Keratinocyte (primary cell): ENCODE measurements around the gene CNTNAP2. TPM values are rescaled to one million over a fixed set of nuclear protein-coding genes. Genes with fewer than 3 reads are reported as not detected.

ENCODE experiments used
- DNase-seq: peaks from one replicate; pipeline ENCODE4 v3.0.0-alpha.2; 2011; ENCODE audit warnings: low read depth, missing footprints, low spot score
- FAIRE-seq: peaks from 2 replicates; lab custom pipeline; 2011; peaks lifted over from hg19 to GRCh38; lab: Jason Lieb, UNC
- H2AFZ ChIP-seq: 2 replicates; pipeline ENCODE4 v1.6.0; 2012; ENCODE audit warnings: low read length, control low read depth, inconsistent platforms; ENCODE audit not compliant: control insufficient read depth
- H3K27ac ChIP-seq: 2 replicates; pipeline ENCODE4 v1.5.1; 2011; ENCODE audit warnings: low read length; ENCODE audit not compliant: control insufficient read depth, insufficient read depth
- H3K27me3 ChIP-seq: 3 replicates; pipeline ENCODE4 v1.6.0; 2011; ENCODE audit warnings: low read length; ENCODE audit not compliant: control insufficient read depth, insufficient read depth; ENCODE audit errors: extremely low read depth
- H3K36me3 ChIP-seq, 2 experiments: 2 replicates in 1 of 2; 3 replicates in 1 of 2; pipeline ENCODE4 v1.5.1; 2011; ENCODE audit warnings: low read length in 2 of 2, mild to moderate bottlenecking in 1 of 2; ENCODE audit not compliant: control insufficient read depth in 2 of 2, insufficient read depth in 2 of 2; ENCODE audit errors: extremely low read depth in 1 of 2
- H3K4me1 ChIP-seq: 3 replicates; pipeline ENCODE4 v1.5.1; 2011; ENCODE audit warnings: low read length; ENCODE audit not compliant: control insufficient read depth, insufficient read depth; ENCODE audit errors: extremely low read depth
- H3K4me2 ChIP-seq: 3 replicates; pipeline ENCODE4 v1.6.0; 2011; ENCODE audit warnings: low read depth, low read length; ENCODE audit not compliant: control insufficient read depth, insufficient read depth; ENCODE audit errors: extremely low read depth
- H3K4me3 ChIP-seq, 3 experiments: fragments of 200-600 bp in 1 of 3; sonication (generic) in 1 of 3; 2 replicates in 2 of 3; 3 replicates in 1 of 3; pipeline ENCODE4 v1.5.1; 2011 to 2016; ENCODE audit warnings: low read length in 3 of 3, mild to moderate bottlenecking in 3 of 3, control low read depth in 2 of 3, inconsistent platforms in 1 of 3, low read depth in 1 of 3, mixed read lengths in 1 of 3, mixed run types in 1 of 3, moderate library complexity in 1 of 3; ENCODE audit not compliant: control insufficient read depth in 2 of 3, insufficient read depth in 2 of 3; ENCODE audit errors: extremely low read depth in 1 of 3
- H3K79me2 ChIP-seq: 2 replicates; pipeline ENCODE4 v1.6.0; 2012; ENCODE audit warnings: low read length; ENCODE audit not compliant: control insufficient read depth, insufficient read depth
- H3K9ac ChIP-seq: 3 replicates; pipeline ENCODE4 v1.6.0; 2011; ENCODE audit warnings: low read length; ENCODE audit not compliant: control insufficient read depth, insufficient read depth; ENCODE audit errors: extremely low read depth
- H3K9me1 ChIP-seq: 3 replicates; pipeline ENCODE4 v1.6.0; 2011; ENCODE audit warnings: low read length; ENCODE audit not compliant: control insufficient read depth, insufficient read depth; ENCODE audit errors: extremely low read depth
- H3K9me3 ChIP-seq: 2 replicates; pipeline ENCODE4 v1.5.1; 2012; ENCODE audit warnings: low read depth, low read length; ENCODE audit not compliant: control insufficient read depth
- H4K20me1 ChIP-seq: 3 replicates; pipeline ENCODE4 v1.6.0; 2011; ENCODE audit warnings: low read length; ENCODE audit not compliant: control insufficient read depth, insufficient read depth; ENCODE audit errors: extremely low read depth
- CTCF ChIP-seq, 3 experiments: IDR thresholded peaks in 1 of 3; conservative IDR thresholded peaks in 1 of 3; optimal IDR thresholded peaks in 1 of 3; 2 replicates in 2 of 3; 3 replicates in 1 of 3; pipeline versions ENCODE3 to v1.5.1; 2011; ENCODE audit warnings: low read length in 3 of 3, mild to moderate bottlenecking in 3 of 3, moderate library complexity in 2 of 3, control low read depth in 1 of 3, inconsistent platforms in 1 of 3; ENCODE audit not compliant: insufficient read depth in 2 of 3; ENCODE audit errors: extremely low read depth in 1 of 3
- EZH2 ChIP-seq: IDR thresholded peaks from one replicate; pipeline ENCODE4 v1.6.1; 2012; ENCODE audit warnings: inconsistent platforms, mild to moderate bottlenecking, low read length, moderate library complexity
- dilution Hi-C: fragments of 300-500 bp; cut with MboI; formaldehyde crosslinking; loops from one replicate; pipeline ENCODE4 v1.7.0; 2020; ENCODE audit warnings: low sequenced_read_pairs; ENCODE audit not compliant: extremely low pct_ligation_motif_present
- polyA plus RNA-seq, 5 experiments: library from polyadenylated mRNA; depleted of rRNA in 3 of 5; stranded (reverse) in 3 of 5; stranded (forward) in 1 of 5; unstranded in 1 of 5; fragments of >200 nt; gene quantifications; 1 replicate in 1 of 5; 2 replicates in 3 of 5; 3 replicates in 1 of 5; pipeline versions ENCODE4 v1.2.1 to v1.2.3, GENCODE V29; 2011 to 2012; ENCODE audit warnings: missing spikeins in 2 of 5, low read depth in 1 of 5, low replicate concordance in 1 of 5

Gene CNTNAP2
- polyA plus RNA-seq, 1 donor (not counting 4 experiments of a cell fraction or from before 2014, with no cell fraction given): 1.4 TPM

- no peak overlapping the region for H3K4me2 ChIP-seq
- no peak overlapping the region for H3K9ac ChIP-seq
- H3K36me3 ChIP-seq: no peaks in the 10 kb centered on the region
- H2AFZ ChIP-seq: no peak overlapping the region
- H3K27me3 ChIP-seq: no peaks in the 10 kb centered on the region
- no peaks in the 10 kb centered on the region for H3K79me2 ChIP-seq
- peaks cover 6% of the 10 kb centered on the region for H3K9me3 ChIP-seq
- FAIRE-seq (no peak), DNase-seq (no peak)
- no peak overlapping the region for H3K4me3 ChIP-seq
- no peak overlapping the region for H3K27ac ChIP-seq
- no peaks in the 10 kb centered on the region for H3K9me1 ChIP-seq
- no peaks in the 10 kb centered on the region for H3K4me1 ChIP-seq
- H4K20me1 ChIP-seq: no peaks in the 10 kb centered on the region
- dilution Hi-C loops: no loop called here
- TF ChIP-seq EZH2: no peak
- TF ChIP-seq CTCF (optimal IDR thresholded peaks at IDR 0.05 in 1 of 3, IDR thresholded peaks at IDR 0.05 in 1 of 3, conservative IDR thresholded peaks at IDR 0.05 in 1 of 3; ENCODE audit: extremely low read depth in 1 of 3, insufficient read depth in 2 of 3, low read length in 3 of 3): no peak
These were observed 1592.3 kb downstream of the CNTNAP2 start for GRCh38 chr7:147708871-147709270.

- TF ChIP-seq EZH2: no peak
- DNase-seq (no peak), FAIRE-seq (no peak)
- Histone ChIP-seq H3K9me3 (peaks cover 6% of the 10 kb centered on the region), H3K9me1 (no peaks in the 10 kb centered on the region), H4K20me1 (no peaks in the 10 kb centered on the region), H3K27me3 (no peaks in the 10 kb centered on the region), H3K27ac (no peak overlapping the region), H3K9ac (no peak overlapping the region), H3K4me2 (no peak overlapping the region), H2AFZ (no peak overlapping the region), H3K4me3 (no peak overlapping the region), H3K79me2 (no peaks in the 10 kb centered on the region), H3K4me1 (no peaks in the 10 kb centered on the region), H3K36me3 (no peaks in the 10 kb centered on the region)
- dilution Hi-C loops: no loop called here
These were observed 1594.8 kb downstream of the CNTNAP2 start for GRCh38 chr7:147711447-147711846.
